MCF 10A (cell line): ENCODE results near the gene LRRC32. TPM values are rescaled to one million over a fixed set of nuclear protein-coding genes. Genes with fewer than 3 reads are reported as not detected.

Source experiments
- BruUV-seq: library from RNA; stranded (reverse); fragments of 400-500 nt; replicated peaks from 2 replicates; lab custom pipeline; 2021; lab: Mats Ljungman, UMichigan
- CTCF ChIA-PET: fragments of 300-600 bp; sonication (Branson Sonifier 250); formaldehyde crosslinking; extraction: SDS; loops from one replicate; lab custom pipeline; 2021; ENCODE audit warnings: antibody characterized with exemption, inconsistent platforms; lab: Yijun Ruan, JAX
- POLR2A ChIA-PET: fragments of 300-600, 350-650 bp; sonication (Branson Sonifier 250); formaldehyde crosslinking; extraction: SDS; loops from one replicate; lab custom pipeline; 2020; ENCODE audit warnings: antibody characterized with exemption, inconsistent platforms; lab: Yijun Ruan, JAX
- DNase-seq: peaks from one replicate; pipeline ENCODE4 v3.0.0-alpha.2; 2018; ENCODE audit not compliant: unreplicated experiment
- H3K27ac Mint-ChIP-seq: one replicate; pipeline ENCODE4 v1.8.0; 2022; ENCODE audit warnings: mild to moderate bottlenecking, low read depth, mixed read lengths; ENCODE audit not compliant: unreplicated experiment
- H3K27me3 Mint-ChIP-seq: one replicate; pipeline ENCODE4 v1.8.0; 2022; ENCODE audit warnings: mixed read lengths; ENCODE audit not compliant: insufficient read depth, unreplicated experiment
- H3K36me3 Mint-ChIP-seq: one replicate; pipeline ENCODE4 v1.8.0; 2022; ENCODE audit warnings: mild to moderate bottlenecking, moderate library complexity, mixed read lengths; ENCODE audit not compliant: insufficient read depth, unreplicated experiment
- H3K4me1 Mint-ChIP-seq: one replicate; pipeline ENCODE4 v1.8.0; 2022; ENCODE audit warnings: mixed read lengths; ENCODE audit not compliant: insufficient read depth, unreplicated experiment
- H3K4me3 Mint-ChIP-seq: one replicate; pipeline ENCODE4 v1.8.0; 2022; ENCODE audit warnings: mild to moderate bottlenecking, moderate library complexity, mixed read lengths; ENCODE audit not compliant: unreplicated experiment
- H3K9me3 Mint-ChIP-seq: one replicate; pipeline ENCODE4 v1.8.0; 2022; ENCODE audit warnings: mixed read lengths; ENCODE audit not compliant: unreplicated experiment
- CTCF ChIP-seq: fragments of 200-600 bp; IDR thresholded peaks from one replicate; pipeline ENCODE4 v1.8.0; 2022; ENCODE audit warnings: antibody characterized with exemption, mild to moderate bottlenecking; ENCODE audit not compliant: unreplicated experiment
- intact Hi-C: fragments of 100-400 bp; cut with micrococcal nuclease; formaldehyde crosslinking; loops from 2 replicates; pipeline ENCODE4 v1.14.1; 2022
- total RNA-seq: library from RNA; stranded (reverse); gene quantifications from 2 replicates; pipeline ENCODE4 v1.2.3, GENCODE V29; 2022

The LRRC32 gene
- total RNA-seq, 1 experiment from 2014 or later: not detected

GRCh38 chr11:76623171-76623883 is 47.2 kb downstream of the LRRC32 start:
- POLR2A ChIA-PET: no interaction called here
- CTCF ChIA-PET: no interaction called here
- DNase-seq: peak; percentile 69
- Mint-ChIP-seq H3K27ac (no peak overlapping the region), H3K27me3 (no peaks in the 10 kb centered on the region), H3K9me3 (peaks cover 9% of the 10 kb centered on the region), H3K4me3 (no peak overlapping the region), H3K4me1 (peaks cover 19% of the 10 kb centered on the region), H3K36me3 (no peaks in the 10 kb centered on the region)
- BruUV-seq: no TSS peak
- no peak for TF ChIP-seq CTCF
- intact Hi-C loops: no loop called here

GRCh38 chr11:76622493-76623094 is 48.0 kb downstream of the LRRC32 start:
- Mint-ChIP-seq H3K9me3 (peaks cover 9% of the 10 kb centered on the region), H3K4me1 (peaks cover 19% of the 10 kb centered on the region), H3K27me3 (no peaks in the 10 kb centered on the region), H3K27ac (no peak overlapping the region), H3K36me3 (no peaks in the 10 kb centered on the region), H3K4me3 (no peak overlapping the region)
- DNase-seq: no peak
- no peak for TF ChIP-seq CTCF
- BruUV-seq: no TSS peak
- ChIA-PET POLR2A (no interaction called here), CTCF (no interaction called here)
- intact Hi-C loops: no loop called here

GRCh38 chr11:76621868-76622267 is 48.7 kb downstream of the LRRC32 start:
- Mint-ChIP-seq H3K9me3 (peaks cover 9% of the 10 kb centered on the region), H3K27me3 (no peaks in the 10 kb centered on the region), H3K4me1 (peaks cover 19% of the 10 kb centered on the region), H3K4me3 (no peak overlapping the region), H3K36me3 (no peaks in the 10 kb centered on the region), H3K27ac (no peak overlapping the region)
- BruUV-seq: no TSS peak
- intact Hi-C loops: no loop called here
- POLR2A ChIA-PET: interaction anchor here (1.2 kb wide), 1 partner anchor 51 kb away, joined by 3 read pairs; no protein-coding TSS in a partner anchor
- CTCF ChIA-PET: interaction anchor here (0.5 kb wide), 1 partner anchor 9 kb away, joined by 6 read pairs; no protein-coding TSS in a partner anchor
- DNase-seq: no peak
- TF ChIP-seq CTCF: no peak

- no peaks in the 10 kb centered on the region for H3K27me3 Mint-ChIP-seq
- no peak for TF ChIP-seq CTCF
- H3K4me1 Mint-ChIP-seq: peaks cover 19% of the 10 kb centered on the region
- DNase-seq: no peak
- no peak overlapping the region for H3K27ac Mint-ChIP-seq
- no peaks in the 10 kb centered on the region for H3K36me3 Mint-ChIP-seq
- no peak overlapping the region for H3K4me3 Mint-ChIP-seq
- intact Hi-C loops: no loop called here
- peaks cover 9% of the 10 kb centered on the region for H3K9me3 Mint-ChIP-seq
- POLR2A ChIA-PET: interaction anchor here (1.2 kb wide), 1 partner anchor 51 kb away, joined by 3 read pairs; no protein-coding TSS in a partner anchor
- BruUV-seq: no TSS peak
- CTCF ChIA-PET: interaction anchor here (0.5 kb wide), 1 partner anchor 9 kb away, joined by 6 read pairs; no protein-coding TSS in a partner anchor
Observed at GRCh38 chr11:76621466-76621865, 49.1 kb downstream of the LRRC32 start.
